Epithelial cell of prostate (primary cell): ENCODE results near the gene DKK3.
"Not testable (repeated sequence)": the region's sequence is repeated elsewhere in the genome, so short reads cannot be mapped to it uniquely, and the experiment has no call there.

ENCODE experiments used
- DNase-seq: peaks from one replicate; pipeline ENCODE4 v3.0.0-alpha.2; 2011; ENCODE audit warnings: low read depth, low spot score
- H3K27ac ChIP-seq: fragments of 450-650 bp; 2 replicates; pipeline ENCODE4 v1.5.1; 2017; ENCODE audit warnings: mild to moderate bottlenecking

DKK3 gene

GRCh38 chr11:12007769-12008737 lies at the start of gene DKK3:
Gene DKK3, minus strand, starts transcription at chr11:12008626. Its CDS starts 44 bp downstream, at chr11:12008582.
- DNase-seq, result peak; percentile 20
- H3K27ac ChIP-seq, result peak within 1 kb of the TSS; percentile 29

GRCh38 chr11:12057299-12057980 lies 49.0 kb upstream of the DKK3 start:
- no peak overlapping the region for H3K27ac ChIP-seq
- DNase-seq, result no peak

- no peak for DNase-seq
- no peak overlapping the region for H3K27ac ChIP-seq
These were observed 47.7 kb upstream of the DKK3 start for GRCh38 chr11:12056119-12056518.

- DNase-seq, result no peak
- no peak overlapping the region for H3K27ac ChIP-seq
These were observed 45.4 kb upstream of the DKK3 start for GRCh38 chr11:12053606-12054361.

- DNase-seq, result no peak
- no peak overlapping the region for H3K27ac ChIP-seq
These were observed 44.5 kb upstream of the DKK3 start for GRCh38 chr11:12052676-12053605.

GRCh38 chr11:12051287-12051662 lies 42.8 kb upstream of the DKK3 start:
- H3K27ac ChIP-seq, result no peak overlapping the region
- DNase-seq, result no peak

GRCh38 chr11:12050470-12051286 lies 42.3 kb upstream of the DKK3 start:
- no peak for DNase-seq

GRCh38 chr11:12048936-12049790 lies 40.7 kb upstream of the DKK3 start:
- no peak for DNase-seq
- no peak overlapping the region for H3K27ac ChIP-seq

More at GRCh38 chr11:12050470-12051286, 42.3 kb upstream of the DKK3 start:
- no peak overlapping the region for H3K27ac ChIP-seq

GRCh38 chr11:12046636-12047236 lies 38.3 kb upstream of the DKK3 start:
- DNase-seq, result no peak
- H3K27ac ChIP-seq, result peak overlapping the region; percentile 19

GRCh38 chr11:12045914-12046635 lies 37.6 kb upstream of the DKK3 start:
- peak overlapping the region; percentile 19 for H3K27ac ChIP-seq
- DNase-seq, result no peak

GRCh38 chr11:12044799-12045198 lies 36.4 kb upstream of the DKK3 start:
- no peak for DNase-seq
- peak overlapping the region; percentile 95 for H3K27ac ChIP-seq

GRCh38 chr11:12043959-12044791 lies 35.7 kb upstream of the DKK3 start:
- DNase-seq, result peak; percentile 89
- H3K27ac ChIP-seq, result peak overlapping the region; percentile 95

GRCh38 chr11:12043221-12043620 lies 34.8 kb upstream of the DKK3 start:
- H3K27ac ChIP-seq, result peak overlapping the region; percentile 95
- no peak for DNase-seq

- peak; percentile 91 for DNase-seq
- peak overlapping the region; percentile 95 for H3K27ac ChIP-seq
These were observed 33.8 kb upstream of the DKK3 start for GRCh38 chr11:12042215-12042676.

- DNase-seq, H3K27ac ChIP-seq: not testable (repeated sequence)
These were observed 32.3 kb upstream of the DKK3 start for GRCh38 chr11:12040719-12041118.

GRCh38 chr11:12032968-12033367 lies 24.5 kb upstream of the DKK3 start:
- no peak for DNase-seq
- H3K27ac ChIP-seq, result no peak overlapping the region
